ENCODE results near the gene KIRREL3.

KIRREL3 gene

DNA sequence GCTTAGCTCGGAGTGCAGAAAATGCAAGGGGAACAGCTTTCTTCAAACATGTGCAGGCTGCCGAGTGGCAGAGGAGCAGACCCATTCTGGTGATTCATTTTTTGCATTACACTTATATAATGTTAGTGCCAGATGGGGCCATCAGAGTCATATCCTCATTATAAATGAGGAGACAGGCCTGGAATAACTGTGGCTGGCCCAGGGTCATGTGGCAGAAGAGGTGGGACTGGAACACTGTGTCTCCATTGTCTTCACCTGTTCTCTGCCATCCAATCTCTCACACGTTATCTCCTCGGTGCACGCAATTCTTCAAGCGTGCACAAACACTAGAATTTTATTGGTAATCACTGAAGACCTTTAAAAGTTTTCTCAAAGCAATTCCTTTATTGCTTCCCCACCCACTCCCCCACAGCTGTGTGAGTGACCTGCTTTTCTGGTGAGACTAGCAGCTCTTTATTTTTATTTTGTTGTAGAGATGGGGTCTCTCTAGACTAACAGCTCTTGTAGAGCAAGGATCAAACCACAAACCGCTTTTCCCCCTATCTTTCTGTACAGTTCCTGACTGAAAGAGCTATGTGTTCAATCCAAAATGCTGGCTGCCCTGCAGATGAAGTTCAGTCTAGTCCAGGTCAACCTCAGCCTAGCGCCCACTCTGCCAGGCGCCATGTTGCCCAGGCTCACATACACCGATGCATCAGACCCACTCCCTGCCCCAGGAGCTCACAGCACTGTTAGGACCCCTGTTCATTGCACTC is 569.8 kb downstream of the KIRREL3 start:
- Histone ChIP-seq H3K9me3 (no peaks in the 10 kb centered on the region), H3K4me3 (no peak overlapping the region), H3K36me3 (replicated peaks) (no peaks in the 10 kb centered on the region), H3K4me1 (no peaks in the 10 kb centered on the region), H3K27me3 (ENCODE audit: low read depth) (no peaks in the 10 kb centered on the region)
- no peak for DNase-seq (ENCODE audit: low spot score in 2 of 2)
- in situ Hi-C loops (cut with MboI; ENCODE audit: low sequenced_read_pairs): loop anchor here (25.0 kb wide), 2 partner anchors 557 to 1732 kb away; no protein-coding TSS in a partner anchor

DNA sequence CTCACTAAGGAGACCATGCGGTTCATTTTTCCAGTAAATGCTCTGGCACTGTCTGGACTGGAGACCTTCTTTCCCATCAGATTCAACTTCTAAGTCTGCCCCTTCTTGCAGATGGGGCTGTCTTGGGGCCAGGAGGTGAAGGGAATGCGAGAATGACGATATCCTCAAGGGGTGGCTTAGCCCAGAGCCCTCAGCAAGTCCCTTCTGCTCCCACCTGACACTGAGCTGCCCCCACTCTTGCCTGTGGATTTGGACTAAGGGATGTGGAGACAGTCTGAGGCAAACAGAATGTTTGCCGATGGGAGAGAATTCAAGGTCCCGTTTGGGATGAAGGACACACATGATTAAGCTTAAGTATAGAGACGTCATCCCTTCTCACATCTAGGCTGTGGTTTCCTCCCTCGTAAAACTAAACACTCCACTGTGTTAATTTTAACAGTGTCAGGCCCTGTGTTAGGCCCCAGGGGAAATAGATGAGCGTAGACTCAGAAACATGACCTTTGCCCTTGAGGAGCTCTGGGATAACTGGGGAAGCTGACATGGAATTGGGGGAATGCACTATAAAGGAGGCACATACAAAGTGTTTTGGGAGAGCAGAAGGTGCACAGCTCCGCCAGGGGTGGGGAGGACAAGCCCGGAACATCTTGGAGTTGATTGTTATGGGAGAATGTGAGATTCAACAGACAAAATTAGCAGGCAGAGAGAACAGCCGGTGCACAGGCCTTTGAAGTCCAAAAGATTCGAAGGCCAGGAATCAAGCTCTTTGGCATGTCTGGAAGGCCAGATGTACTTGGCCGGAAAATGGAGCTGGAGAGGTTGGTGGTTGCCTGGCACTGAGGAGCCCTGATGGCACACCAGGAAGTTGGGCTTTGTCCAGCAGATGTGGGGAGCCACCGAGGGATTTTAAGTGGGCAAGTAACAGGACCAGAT is 573.5 kb downstream of the KIRREL3 start:
- H3K27me3 ChIP-seq (ENCODE audit: low read depth): no peaks in the 10 kb centered on the region
- no peaks in the 10 kb centered on the region for H3K4me1 ChIP-seq
- no peak overlapping the region for H3K4me3 ChIP-seq
- in situ Hi-C loops (cut with MboI; ENCODE audit: low sequenced_read_pairs): loop anchor here (25.0 kb wide), 2 partner anchors 560 to 1735 kb away; no protein-coding TSS in a partner anchor
- H3K36me3 ChIP-seq (replicated peaks): no peaks in the 10 kb centered on the region
- DNase-seq (ENCODE audit: low spot score in 2 of 2): no peak
- H3K9me3 ChIP-seq: no peaks in the 10 kb centered on the region

DNA sequence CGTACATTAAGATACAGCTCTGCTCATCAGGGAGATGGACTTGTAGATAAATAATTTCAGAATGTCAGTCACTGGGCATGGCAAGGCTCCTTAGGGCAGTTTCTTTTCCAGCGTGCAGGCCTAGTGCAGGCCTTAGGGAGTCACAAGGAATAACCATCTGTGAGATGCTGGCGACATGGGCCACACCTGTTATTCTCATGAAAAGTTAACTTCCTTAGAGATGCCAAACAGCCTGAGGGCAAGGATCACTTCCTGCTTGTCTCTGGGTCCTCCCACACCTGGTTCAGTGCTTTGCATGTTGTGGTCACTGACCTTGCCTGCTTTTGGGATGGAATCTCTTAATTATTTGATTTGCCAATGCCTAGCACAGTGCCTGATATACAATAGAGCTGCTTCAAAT is 574.5 kb downstream of the KIRREL3 start:
- Histone ChIP-seq H3K4me1 (no peaks in the 10 kb centered on the region), H3K36me3 (replicated peaks) (no peaks in the 10 kb centered on the region), H3K9me3 (no peaks in the 10 kb centered on the region), H3K4me3 (no peak overlapping the region), H3K27me3 (ENCODE audit: low read depth) (no peaks in the 10 kb centered on the region)
- no peak for DNase-seq (ENCODE audit: low spot score in 2 of 2)
- in situ Hi-C loops (cut with MboI; ENCODE audit: low sequenced_read_pairs): loop anchor here (25.0 kb wide), 2 partner anchors 561 to 1736 kb away; no protein-coding TSS in a partner anchor

DNA sequence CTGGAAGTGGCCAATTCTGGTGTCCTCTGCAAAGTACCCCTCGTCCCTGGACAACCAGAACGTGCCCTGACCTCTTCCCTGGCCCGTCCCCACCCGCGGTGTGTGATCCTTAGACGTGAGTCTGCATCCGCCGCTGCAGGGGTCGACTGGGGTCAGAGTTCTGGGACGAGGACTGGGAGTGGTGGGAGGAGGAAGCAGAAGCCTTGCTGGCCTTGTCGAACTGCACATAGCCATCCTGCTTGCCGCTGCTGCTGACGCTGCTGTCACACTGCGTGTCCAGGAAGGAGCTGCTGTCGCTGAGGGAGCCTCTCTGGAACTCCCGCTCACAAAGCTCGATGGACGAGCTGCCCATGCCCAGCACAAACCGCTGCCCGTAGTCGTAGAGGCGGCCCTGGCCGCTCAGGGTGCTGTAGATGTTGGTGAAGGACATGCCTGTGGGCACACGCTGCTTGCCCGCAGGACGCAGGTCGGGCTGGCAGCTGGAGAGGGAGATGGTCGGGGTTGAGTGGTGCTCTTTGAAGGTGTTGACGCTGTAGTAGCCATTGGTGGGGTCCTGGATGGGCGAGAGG is 576.0 kb downstream of the KIRREL3 start:
- in situ Hi-C loops (cut with MboI; ENCODE audit: low sequenced_read_pairs): loop anchor here (25.0 kb wide), 2 partner anchors 563 to 1738 kb away; no protein-coding TSS in a partner anchor
- Histone ChIP-seq H3K4me3 (no peak overlapping the region), H3K9me3 (no peaks in the 10 kb centered on the region), H3K27me3 (ENCODE audit: low read depth) (no peaks in the 10 kb centered on the region), H3K36me3 (replicated peaks) (no peaks in the 10 kb centered on the region), H3K4me1 (no peaks in the 10 kb centered on the region)
- no peak for DNase-seq (ENCODE audit: low spot score in 2 of 2)

- H3K36me3 ChIP-seq (replicated peaks): no peaks in the 10 kb centered on the region
- no peaks in the 10 kb centered on the region for H3K27me3 ChIP-seq (ENCODE audit: low read depth)
- in situ Hi-C loops (cut with MboI; ENCODE audit: low sequenced_read_pairs): no loop called here
- no peaks in the 10 kb centered on the region for H3K4me1 ChIP-seq
- DNase-seq (ENCODE audit: low spot score in 2 of 2): no peak
- no peaks in the 10 kb centered on the region for H3K9me3 ChIP-seq
- H3K4me3 ChIP-seq: no peak overlapping the region
Observed at GRCh38 chr11:126423743-126424142, 576.8 kb downstream of the KIRREL3 start.

DNA sequence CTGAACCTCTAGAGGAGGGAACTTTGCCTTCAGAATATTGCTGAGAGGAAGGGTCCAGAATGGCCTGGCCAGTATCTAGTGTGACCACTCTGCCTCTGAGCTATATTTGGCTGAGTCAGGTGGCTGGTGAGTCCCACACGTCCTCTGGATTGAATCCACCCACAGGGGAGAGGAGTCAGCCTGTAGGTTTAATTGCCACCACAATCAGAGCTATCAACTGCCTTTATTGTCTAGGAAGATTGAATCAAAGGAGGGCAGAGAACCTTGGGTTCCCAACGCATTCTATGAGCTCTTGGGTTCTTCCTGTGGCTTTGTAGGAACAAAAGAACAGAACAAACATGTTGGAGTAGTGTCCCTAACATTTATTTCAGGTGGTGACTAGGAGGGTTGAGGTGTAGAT is 577.4 kb downstream of the KIRREL3 start:
- no peaks in the 10 kb centered on the region for H3K9me3 ChIP-seq
- no peak for DNase-seq (ENCODE audit: low spot score in 2 of 2)
- in situ Hi-C loops (cut with MboI; ENCODE audit: low sequenced_read_pairs): no loop called here
- H3K4me3 ChIP-seq: no peak overlapping the region
- H3K36me3 ChIP-seq (replicated peaks): no peaks in the 10 kb centered on the region
- H3K4me1 ChIP-seq: no peaks in the 10 kb centered on the region
- no peaks in the 10 kb centered on the region for H3K27me3 ChIP-seq (ENCODE audit: low read depth)

DNA sequence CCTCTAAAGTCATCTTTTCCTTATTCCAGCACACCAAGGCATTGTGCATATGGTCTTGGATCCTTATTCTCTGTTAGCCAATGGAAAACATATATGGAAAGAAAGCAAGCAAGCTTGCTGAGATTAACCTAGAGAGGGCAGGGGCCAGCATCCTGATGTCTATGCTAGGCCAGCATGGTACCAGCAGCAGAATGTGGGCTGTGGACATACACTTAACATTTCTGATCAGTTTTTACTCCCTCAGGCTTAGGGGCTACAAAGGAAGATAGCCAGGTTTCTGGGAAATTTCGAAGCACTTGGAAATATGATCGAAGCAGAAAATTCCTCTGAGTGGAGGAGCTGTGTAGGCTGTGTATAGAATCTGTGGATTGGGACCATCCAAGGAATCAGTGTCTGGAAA is 578.1 kb downstream of the KIRREL3 start:
- Histone ChIP-seq H3K9me3 (no peaks in the 10 kb centered on the region), H3K4me1 (no peaks in the 10 kb centered on the region), H3K27me3 (ENCODE audit: low read depth) (no peaks in the 10 kb centered on the region), H3K36me3 (replicated peaks) (no peaks in the 10 kb centered on the region), H3K4me3 (no peak overlapping the region)
- in situ Hi-C loops (cut with MboI; ENCODE audit: low sequenced_read_pairs): no loop called here
- no peak for DNase-seq (ENCODE audit: low spot score in 2 of 2)

GRCh38 chr11:126421271-126421671 is 579.3 kb downstream of the KIRREL3 start:
- in situ Hi-C loops (cut with MboI; ENCODE audit: low sequenced_read_pairs): no loop called here
- Histone ChIP-seq H3K4me3 (no peak overlapping the region), H3K36me3 (replicated peaks) (no peaks in the 10 kb centered on the region), H3K9me3 (no peaks in the 10 kb centered on the region), H3K27me3 (ENCODE audit: low read depth) (no peaks in the 10 kb centered on the region), H3K4me1 (no peaks in the 10 kb centered on the region)
- DNase-seq (ENCODE audit: low spot score in 2 of 2): no peak

DNA sequence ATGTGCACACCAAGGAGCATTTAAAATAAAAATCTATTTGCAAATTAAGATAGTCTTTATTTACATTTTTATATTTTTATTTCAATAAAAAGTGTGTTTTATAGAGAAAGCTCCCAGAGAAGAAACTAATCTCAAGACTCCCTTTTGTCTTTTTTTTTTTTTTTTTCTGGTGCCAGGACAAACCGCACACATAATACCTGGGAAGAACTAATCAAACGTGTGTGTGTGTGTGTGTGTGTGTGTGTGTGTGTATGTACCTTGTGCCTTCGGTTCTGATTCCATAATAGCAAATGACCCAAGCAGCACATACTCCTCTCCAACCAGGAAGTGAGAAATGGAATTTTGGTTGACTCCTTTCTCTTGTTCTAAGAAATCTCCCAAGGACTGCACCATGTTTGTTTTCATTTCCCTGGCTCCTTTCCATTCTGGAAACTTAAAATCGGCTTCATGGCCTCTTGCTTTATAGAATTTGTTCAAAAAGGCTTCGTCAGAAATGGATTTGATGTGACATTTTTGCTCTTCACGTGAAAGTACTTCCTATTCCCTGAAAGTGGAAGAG is 579.8 kb downstream of the KIRREL3 start:
- no peaks in the 10 kb centered on the region for H3K9me3 ChIP-seq
- no peaks in the 10 kb centered on the region for H3K27me3 ChIP-seq (ENCODE audit: low read depth)
- H3K4me1 ChIP-seq: no peaks in the 10 kb centered on the region
- H3K4me3 ChIP-seq: no peak overlapping the region
- no peak for DNase-seq (ENCODE audit: low spot score in 2 of 2)
- no peaks in the 10 kb centered on the region for H3K36me3 ChIP-seq (replicated peaks)
- in situ Hi-C loops (cut with MboI; ENCODE audit: low sequenced_read_pairs): no loop called here

- in situ Hi-C loops (cut with MboI; ENCODE audit: low sequenced_read_pairs): no loop called here
- DNase-seq (ENCODE audit: low spot score in 2 of 2): no peak
Observed at GRCh38 chr11:126419801-126420697, 580.5 kb downstream of the KIRREL3 start.

DNA sequence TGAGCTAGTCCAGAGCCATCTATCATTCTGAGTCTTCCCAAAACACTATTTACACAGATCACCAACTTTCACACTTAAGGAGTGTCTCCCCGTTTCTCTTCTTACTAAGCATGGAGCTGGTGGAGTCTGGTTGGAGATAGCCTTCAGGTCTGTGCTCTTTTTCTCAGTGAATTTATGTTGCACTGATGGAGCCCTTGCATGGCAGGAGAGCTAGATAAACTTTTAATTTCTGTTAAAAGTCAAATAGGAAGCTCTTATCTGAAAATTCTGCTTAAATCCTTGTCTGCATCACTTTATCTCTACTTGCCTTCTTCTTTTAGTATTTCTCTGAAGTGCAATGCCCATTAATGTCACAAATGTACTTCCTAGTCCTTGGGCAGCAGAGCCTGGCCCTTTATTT is 581.7 kb downstream of the KIRREL3 start:
- Histone ChIP-seq H3K4me1 (no peaks in the 10 kb centered on the region), H3K27me3 (ENCODE audit: low read depth) (no peaks in the 10 kb centered on the region), H3K4me3 (no peak overlapping the region), H3K36me3 (replicated peaks) (no peaks in the 10 kb centered on the region; the same call in 1 of the 2 replicates), H3K9me3 (no peaks in the 10 kb centered on the region)
- in situ Hi-C loops (cut with MboI; ENCODE audit: low sequenced_read_pairs): no loop called here
- no peak for DNase-seq (ENCODE audit: low spot score in 2 of 2)

More at GRCh38 chr11:126419801-126420697, 580.5 kb downstream of the KIRREL3 start:
- Histone ChIP-seq H3K4me3 (no peak overlapping the region), H3K9me3 (no peaks in the 10 kb centered on the region), H3K4me1 (no peaks in the 10 kb centered on the region), H3K36me3 (replicated peaks) (no peaks in the 10 kb centered on the region), H3K27me3 (ENCODE audit: low read depth) (no peaks in the 10 kb centered on the region)

GRCh38 chr11:126417091-126417862 is 583.3 kb downstream of the KIRREL3 start:
- peaks cover 2% of the 10 kb centered on the region; the same call in 1 of the 2 replicates for H3K36me3 ChIP-seq (replicated peaks)
- H3K4me3 ChIP-seq: no peak overlapping the region
- DNase-seq (ENCODE audit: low spot score in 2 of 2): no peak
- no peaks in the 10 kb centered on the region for H3K9me3 ChIP-seq
- no peaks in the 10 kb centered on the region for H3K27me3 ChIP-seq (ENCODE audit: low read depth)
- in situ Hi-C loops (cut with MboI; ENCODE audit: low sequenced_read_pairs): no loop called here
- no peaks in the 10 kb centered on the region for H3K4me1 ChIP-seq

Measured in HAP-1 (cell line).